Measurements from ENCODE around the gene PCBP3.

- TF ChIP-seq CTCF (IDR thresholded peaks at IDR 0.05; ENCODE audit: low read depth, low read length) (no peak), POLR2A (IDR thresholded peaks at IDR 0.05; ENCODE audit: extremely low read depth, insufficient read length) (no peak), MAX (IDR thresholded peaks at IDR 0.05; ENCODE audit: low read depth, low read length) (no peak), MYC (IDR thresholded peaks at IDR 0.05; ENCODE audit: low read depth, low read length) (no peak)
These were observed 158.9 kb downstream of the PCBP3 start for GRCh38 chr21:45802425-45802824.
